Smooth muscle cell (in vitro differentiated cells): Measurements from ENCODE around the gene SCAPER. TPM values are rescaled to one million over a fixed set of nuclear protein-coding genes. Genes with fewer than 3 reads are reported as not detected.

ENCODE experiments used
- DNase-seq: peaks from one replicate; lab custom pipeline; 2025; ENCODE audit not compliant: unreplicated experiment; lab: John Stamatoyannopoulos, UW
- H2AFZ ChIP-seq: fragments of 200-600 bp; sonication (generic); 2 replicates; pipeline ENCODE4 v1.6.0; 2016; ENCODE audit warnings: antibody characterized with exemption, low read depth, mild to moderate bottlenecking
- H3F3A ChIP-seq: fragments of 200-600 bp; sonication (generic); 2 replicates; pipeline ENCODE4 v1.6.0; 2017; ENCODE audit warnings: antibody characterized with exemption, low read depth
- H3K27ac ChIP-seq: fragments of 200-600 bp; sonication (generic); 2 replicates; pipeline ENCODE4 v1.5.1; 2016; ENCODE audit warnings: low read depth, mild to moderate bottlenecking
- H3K27me3 ChIP-seq: fragments of 200-600 bp; sonication (generic); 2 replicates; pipeline ENCODE4 v1.6.1; 2016; ENCODE audit warnings: low read depth, mild to moderate bottlenecking
- H3K36me3 ChIP-seq: fragments of 200-600 bp; sonication (generic); 2 replicates; pipeline ENCODE4 v1.5.1; 2016; ENCODE audit warnings: low read depth
- H3K4me1 ChIP-seq: fragments of 200-600 bp; sonication (generic); 2 replicates; pipeline ENCODE4 v1.5.1; 2016; ENCODE audit warnings: low read depth
- H3K4me2 ChIP-seq: fragments of 200-600 bp; sonication (generic); 2 replicates; pipeline ENCODE4 v1.6.0; 2016; ENCODE audit warnings: mild to moderate bottlenecking
- H3K4me3 ChIP-seq: fragments of 200-600 bp; sonication (generic); 2 replicates; pipeline ENCODE4 v1.5.1; 2016; ENCODE audit warnings: mild to moderate bottlenecking
- H3K79me2 ChIP-seq: fragments of 200-600 bp; sonication (generic); 2 replicates; pipeline ENCODE4 v1.6.0; 2016; ENCODE audit warnings: low read depth, mild to moderate bottlenecking
- H3K9ac ChIP-seq: fragments of 200-600 bp; sonication (generic); 2 replicates; pipeline ENCODE4 v1.6.0; 2016; ENCODE audit warnings: low read depth
- H3K9me3 ChIP-seq: fragments of 200-600 bp; sonication (generic); replicated peaks from 2 replicates; pipeline ENCODE4 v1.5.1; 2016; ENCODE audit warnings: low read depth
- H4K20me1 ChIP-seq: fragments of 200-600 bp; sonication (generic); 2 replicates; pipeline ENCODE4 v1.6.0; 2016; ENCODE audit warnings: low read depth
- CTCF ChIP-seq: fragments of 200-600 bp; sonication (generic); IDR thresholded peaks from 2 replicates; pipeline ENCODE4 v1.5.1; 2017; ENCODE audit warnings: borderline replicate concordance, mild to moderate bottlenecking, antibody characterized with exemption; ENCODE audit not compliant: insufficient read depth, poor library complexity, severe bottlenecking
- WGBS: methylation state at CpG from one replicate; pipeline ENCODE4 v1.1.7; 2016; ENCODE audit warnings: low lambda C conversion rate; 5-methylcytosine and 5-hydroxymethylcytosine counted together
- polyA plus RNA-seq: library from polyadenylated mRNA; unstranded; fragments of >200 nt; fragmentation: Nextera tagmentation; extraction: Ambion mirVana; gene quantifications from 2 replicates; pipeline ENCODE4 v1.2.1, GENCODE V29; 2016
- total RNA-seq: library from RNA; depleted of rRNA; stranded (reverse); fragments of >200 nt; gene quantifications from 2 replicates; pipeline ENCODE4 v1.2.3, GENCODE V29; 2014

SCAPER gene
- total and polyA plus RNA-seq, 2 experiments from 2014 or later: 6.6 to 34.3 TPM

- Histone ChIP-seq H3K9me3 (peaks cover 5% of the 10 kb centered on the region), H4K20me1 (no peaks in the 10 kb centered on the region), H3K27me3 (no peaks in the 10 kb centered on the region), H3K36me3 (no peaks in the 10 kb centered on the region), H3K4me1 (no peaks in the 10 kb centered on the region), H3F3A (no peaks in the 10 kb centered on the region), H3K4me3 (no peak overlapping the region), H3K4me2 (no peak overlapping the region), H3K79me2 (no peaks in the 10 kb centered on the region), H3K9ac (no peak overlapping the region), H2AFZ (no peak overlapping the region), H3K27ac (no peak overlapping the region)
- WGBS: 87% methylated on average over 2 of the region's 2 CpGs
- no peak for DNase-seq
- no peak for TF ChIP-seq CTCF
These were observed 320.1 kb downstream of the SCAPER start for GRCh38 chr15:76584868-76585575.

- no peak for TF ChIP-seq CTCF
- Histone ChIP-seq H3K27me3 (no peaks in the 10 kb centered on the region), H3F3A (no peaks in the 10 kb centered on the region), H3K4me3 (no peak overlapping the region), H3K27ac (no peak overlapping the region), H3K9ac (no peak overlapping the region), H2AFZ (no peak overlapping the region), H3K79me2 (no peaks in the 10 kb centered on the region), H3K4me1 (no peaks in the 10 kb centered on the region), H4K20me1 (no peaks in the 10 kb centered on the region), H3K9me3 (peaks cover 5% of the 10 kb centered on the region), H3K36me3 (no peaks in the 10 kb centered on the region), H3K4me2 (no peak overlapping the region)
- DNase-seq: no peak
- 85% methylated on average over 5 of the region's 5 CpGs for WGBS
These were observed 322.6 kb downstream of the SCAPER start for GRCh38 chr15:76582550-76582949.

- Histone ChIP-seq H3K27me3 (no peaks in the 10 kb centered on the region), H3K4me1 (no peaks in the 10 kb centered on the region), H3K4me2 (no peak overlapping the region), H3F3A (no peaks in the 10 kb centered on the region), H3K9ac (no peak overlapping the region), H3K79me2 (no peaks in the 10 kb centered on the region), H3K4me3 (no peak overlapping the region), H2AFZ (no peak overlapping the region), H3K36me3 (no peaks in the 10 kb centered on the region), H3K27ac (no peak overlapping the region), H3K9me3 (peaks cover 5% of the 10 kb centered on the region), H4K20me1 (no peaks in the 10 kb centered on the region)
- no peak for DNase-seq
- no peak for TF ChIP-seq CTCF
- 89% methylated on average over 5 of the region's 5 CpGs for WGBS
These were observed 327.1 kb downstream of the SCAPER start for GRCh38 chr15:76577879-76578512.
